NCI-H2171 treated with DMSO at 0.1 percent for 48 hours (cell line): Measurements from ENCODE around the gene HOXA13.

Experiments
- DNase-seq: peaks from one replicate; lab custom pipeline; 2025; lab: John Stamatoyannopoulos, UW

HOXA13 gene

GRCh38 chr7:27207348-27207985, 7.6 kb upstream of the HOXA13 start:
- no peak for DNase-seq

GRCh38 chr7:27205325-27206280, 5.7 kb upstream of the HOXA13 start:
- DNase-seq: no peak

- no peak for DNase-seq
These were observed 5.0 kb upstream of the HOXA13 start for GRCh38 chr7:27204851-27205322.

GRCh38 chr7:27203964-27204594, 4.2 kb upstream of the HOXA13 start:
- no peak for DNase-seq

GRCh38 chr7:27203365-27203953, 3.6 kb upstream of the HOXA13 start:
- DNase-seq: no peak

GRCh38 chr7:27202862-27203134, 2.9 kb upstream of the HOXA13 start:
- DNase-seq: no peak

- DNase-seq: no peak
These were observed 2.3 kb upstream of the HOXA13 start for GRCh38 chr7:27202018-27202861.

- DNase-seq: no peak
These were observed 1.7 kb upstream of the HOXA13 start for GRCh38 chr7:27201580-27202017.

- peak; percentile 9 for DNase-seq
These were observed 1.1 kb upstream of the HOXA13 start for GRCh38 chr7:27200761-27201579.

- peak; percentile 57 for DNase-seq
These were observed 755 bp downstream of the HOXA13 start for GRCh38 chr7:27198871-27199801.

GRCh38 chr7:27198138-27198841, 1.6 kb downstream of the HOXA13 start:
- DNase-seq: no peak

GRCh38 chr7:27197137-27198042, 2.5 kb downstream of the HOXA13 start:
- DNase-seq: no peak

GRCh38 chr7:27196287-27196767, 3.6 kb downstream of the HOXA13 start:
- DNase-seq: peak; percentile 72

- DNase-seq: no peak
These were observed 5.1 kb downstream of the HOXA13 start for GRCh38 chr7:27194686-27195379.

- DNase-seq: no peak
These were observed 5.9 kb downstream of the HOXA13 start for GRCh38 chr7:27194002-27194352.

GRCh38 chr7:27193335-27194001, 6.4 kb downstream of the HOXA13 start:
- no peak for DNase-seq
